GM19240 (cell line): Measurements from ENCODE around the gene FNDC10.
"Not testable (repeated sequence)": the region's sequence is repeated elsewhere in the genome, so short reads cannot be mapped to it uniquely, and the experiment has no call there.

Experiments used
- DNase-seq: peaks from one replicate; pipeline ENCODE4 v3.0.0; 2011; ENCODE audit warnings: low spot score; ENCODE audit not compliant: insufficient read length

Gene FNDC10

GRCh38 chr1:1599935-1600860, at the start of gene FNDC10:
TSS of gene FNDC10 (minus strand) at chr1:1600135. CDS start at chr1:1600015, 120 bp downstream.
- DNase-seq, result no peak

GRCh38 chr1:1648265-1648664, 48.3 kb upstream of the FNDC10 start:
- not testable (repeated sequence) for DNase-seq

GRCh38 chr1:1647567-1648241, 47.8 kb upstream of the FNDC10 start:
- DNase-seq, result not testable (repeated sequence)

GRCh38 chr1:1646326-1646725, 46.4 kb upstream of the FNDC10 start:
- DNase-seq, result not testable (repeated sequence)

- DNase-seq, result not testable (repeated sequence)
These were observed 41.0 kb upstream of the FNDC10 start for GRCh38 chr1:1640711-1641461.

- not testable (repeated sequence) for DNase-seq
These were observed 40.1 kb upstream of the FNDC10 start for GRCh38 chr1:1640081-1640480.

GRCh38 chr1:1639368-1639767, 39.4 kb upstream of the FNDC10 start:
- DNase-seq, result not testable (repeated sequence)

GRCh38 chr1:1638528-1638927, 38.6 kb upstream of the FNDC10 start:
- not testable (repeated sequence) for DNase-seq

- not testable (repeated sequence) for DNase-seq
These were observed 37.5 kb upstream of the FNDC10 start for GRCh38 chr1:1637479-1637875.

GRCh38 chr1:1636621-1637478, 36.9 kb upstream of the FNDC10 start:
- not testable (repeated sequence) for DNase-seq

GRCh38 chr1:1634613-1635012, 34.7 kb upstream of the FNDC10 start:
- not testable (repeated sequence) for DNase-seq

- DNase-seq, result not testable (repeated sequence)
These were observed 33.5 kb upstream of the FNDC10 start for GRCh38 chr1:1633409-1633808.

GRCh38 chr1:1631782-1632420, 32.0 kb upstream of the FNDC10 start, which contains the start of gene MMP23B:
TSS of gene MMP23B (plus strand) at chr1:1632173. CDS start at chr1:1632219, 46 bp downstream.
- DNase-seq, result no peak

GRCh38 chr1:1630965-1631781, 31.2 kb upstream of the FNDC10 start:
- DNase-seq, result no peak

- peak; percentile 100 for DNase-seq
These were observed 30.4 kb upstream of the FNDC10 start for GRCh38 chr1:1630191-1630964.

- DNase-seq, result peak; percentile 64
These were observed 29.7 kb upstream of the FNDC10 start for GRCh38 chr1:1629430-1630190.

- DNase-seq, result no peak
These were observed 29.0 kb upstream of the FNDC10 start for GRCh38 chr1:1628754-1629429.
